Hematopoietic multipotent progenitor cell treated with erythropoietin and hydrocortisone succinate and interleukin-3 and kit ligand, for 8 days (in vitro differentiated cells): Measurements from ENCODE around the gene PKNOX2.

ENCODE experiments used
- DNase-seq: peaks from one replicate; pipeline ENCODE4 v3.0.0-alpha.2; 2015

PKNOX2 gene

GRCh38 chr11:125369808-125370207, 205.3 kb downstream of the PKNOX2 start:
- no peak for DNase-seq

GRCh38 chr11:125370561-125371389, 206.2 kb downstream of the PKNOX2 start:
- no peak for DNase-seq

GRCh38 chr11:125371431-125371935, 206.9 kb downstream of the PKNOX2 start:
- no peak for DNase-seq

GRCh38 chr11:125372088-125372487, 207.5 kb downstream of the PKNOX2 start:
- no peak for DNase-seq

GRCh38 chr11:125372911-125373310, 208.4 kb downstream of the PKNOX2 start:
- DNase-seq = no peak

- no peak for DNase-seq
Measured at GRCh38 chr11:125373426-125374391, 209.2 kb downstream of the PKNOX2 start.

GRCh38 chr11:125374398-125374797, 209.8 kb downstream of the PKNOX2 start:
- DNase-seq = no peak

GRCh38 chr11:125375146-125375545, 210.6 kb downstream of the PKNOX2 start:
- DNase-seq = no peak

- no peak for DNase-seq
Measured at GRCh38 chr11:125376117-125376516, 211.6 kb downstream of the PKNOX2 start.

GRCh38 chr11:125376856-125377255, 212.3 kb downstream of the PKNOX2 start:
- DNase-seq = no peak

GRCh38 chr11:125378083-125378482, 213.5 kb downstream of the PKNOX2 start:
- no peak for DNase-seq

GRCh38 chr11:125378571-125378970, 214.0 kb downstream of the PKNOX2 start:
- DNase-seq = no peak

- no peak for DNase-seq
Measured at GRCh38 chr11:125379565-125379964, 215.0 kb downstream of the PKNOX2 start.

- DNase-seq = no peak
Measured at GRCh38 chr11:125379981-125380380, 215.4 kb downstream of the PKNOX2 start.

- no peak for DNase-seq
Measured at GRCh38 chr11:125380756-125381445, 216.3 kb downstream of the PKNOX2 start.

GRCh38 chr11:125381499-125382044, 217.0 kb downstream of the PKNOX2 start:
- DNase-seq = no peak

- no peak for DNase-seq
Measured at GRCh38 chr11:125382314-125382791, 217.8 kb downstream of the PKNOX2 start.

GRCh38 chr11:125382822-125383221, 218.3 kb downstream of the PKNOX2 start:
- no peak for DNase-seq

GRCh38 chr11:125384825-125385224, 220.3 kb downstream of the PKNOX2 start:
- DNase-seq = no peak

- DNase-seq = no peak
Measured at GRCh38 chr11:125387901-125388300, 223.3 kb downstream of the PKNOX2 start.

- no peak for DNase-seq
Measured at GRCh38 chr11:125388611-125389010, 224.1 kb downstream of the PKNOX2 start.
